CD4-positive, alpha-beta T cell (primary cell): ENCODE results near the gene ARPC1A. TPM values are rescaled to one million over a fixed set of nuclear protein-coding genes. Genes with fewer than 3 reads are reported as not detected.
A peak's percentile ranks its signal among the peaks of the same experiment; 100 is the strongest.

Experiments used
- ATAC-seq: fragments of 200-7000 bp; cut with Tn5 transposase; one replicate; pipeline ENCODE4 v1.10.0; 2022; ENCODE audit warnings: mild to moderate bottlenecking; ENCODE audit not compliant: poor library complexity
- CTCF ChIA-PET: fragments of 350-600 bp; sonication (Branson Sonifier 250); formaldehyde crosslinking; loops from one replicate; lab custom pipeline; 2021; ENCODE audit warnings: antibody characterized with exemption, inconsistent platforms; lab: Charles Lee
- POLR2A ChIA-PET: fragments of 350-600 bp; sonication (Branson Sonifier 250); formaldehyde crosslinking; loops from one replicate; lab custom pipeline; 2021; ENCODE audit warnings: antibody characterized with exemption, inconsistent platforms; lab: Charles Lee
- DNase-seq, 14 experiments: peaks; one replicate each; pipeline ENCODE4 v3.0.0-alpha.2; 2013 to 2020; ENCODE audit warnings: mixed read lengths in 2 of 14
- H3K27ac ChIP-seq, 2 donors: one replicate each; pipeline versions ENCODE4 v1.5.1 to v1.7.0; 2013; ENCODE audit warnings: low read length in 2 of 2, low read depth in 1 of 2, mild to moderate bottlenecking in 1 of 2
- H3K27me3 ChIP-seq, 2 experiments: 1 replicate in 1 of 2; 2 replicates in 1 of 2; pipeline versions ENCODE4 v1.6.1 to v1.7.0; 2013; ENCODE audit warnings: low read length in 2 of 2, control low read depth in 1 of 2, mild to moderate bottlenecking in 1 of 2, moderate library complexity in 1 of 2; ENCODE audit not compliant: insufficient read depth in 2 of 2, control insufficient read depth in 1 of 2
- H3K36me3 ChIP-seq: one replicate; pipeline ENCODE4 v1.6.1; 2013; ENCODE audit warnings: low read length, control low read depth; ENCODE audit not compliant: insufficient read depth
- H3K4me1 ChIP-seq: one replicate; pipeline ENCODE4 v1.6.1; 2013; ENCODE audit warnings: low read length, control low read depth; ENCODE audit not compliant: insufficient read depth
- H3K4me3 ChIP-seq: one replicate; pipeline ENCODE4 v1.5.1; 2013; ENCODE audit warnings: mild to moderate bottlenecking, low read length, moderate library complexity
- H3K9me3 ChIP-seq, 2 experiments: 1 replicate in 1 of 2; 2 replicates in 1 of 2; pipeline versions ENCODE4 v1.6.1 to v1.7.0; 2013; ENCODE audit warnings: low read length in 2 of 2, mild to moderate bottlenecking in 2 of 2, control low read depth in 1 of 2, moderate library complexity in 1 of 2; ENCODE audit not compliant: control insufficient read depth in 1 of 2, insufficient read depth in 1 of 2
- H3K27ac Mint-ChIP-seq: one replicate; pipeline ENCODE4 v1.8.0; 2020; ENCODE audit warnings: mixed read lengths
- H3K27me3 Mint-ChIP-seq: one replicate; pipeline ENCODE4 v1.8.0; 2021; ENCODE audit warnings: mixed read lengths
- H3K36me3 Mint-ChIP-seq: one replicate; pipeline ENCODE4 v1.8.0; 2021; ENCODE audit warnings: low read depth, mixed read lengths
- H3K4me1 Mint-ChIP-seq: one replicate; pipeline ENCODE4 v1.8.0; 2021; ENCODE audit warnings: low read depth, mixed read lengths
- H3K4me3 Mint-ChIP-seq: one replicate; pipeline ENCODE4 v1.8.0; 2020; ENCODE audit warnings: mild to moderate bottlenecking, mixed read lengths
- H3K9me3 Mint-ChIP-seq: one replicate; pipeline ENCODE4 v1.8.0; 2020; ENCODE audit warnings: mixed read lengths
- intact Hi-C, 2 experiments: fragments of 100-400 bp; cut with DNase I in 1 of 2; cut with micrococcal nuclease in 1 of 2; formaldehyde crosslinking; loops; one replicate each; pipeline versions ENCODE4 v1.15.1 to v1.9.0; 2023 to 2025; cut with DNase I, micrococcal nuclease
- total RNA-seq, 174 experiments: library from RNA in 2 of 174; stranded (reverse) in 2 of 174; gene quantifications; one replicate each; pipeline ENCODE4 v1.2.3 and lab custom pipeline; 2021 to 2026
- TF ChIP-seq, protein P1 (sequence below): fragments of 200-600 bp; IDR thresholded peaks from one replicate; pipeline ENCODE4 v1.8.0; 2022; ENCODE audit warnings: antibody characterized with exemption, mild to moderate bottlenecking

ARPC1A gene
- total RNA-seq, 2 experiments from 2014 or later, result 25.3 to 30.4 TPM

DNA sequence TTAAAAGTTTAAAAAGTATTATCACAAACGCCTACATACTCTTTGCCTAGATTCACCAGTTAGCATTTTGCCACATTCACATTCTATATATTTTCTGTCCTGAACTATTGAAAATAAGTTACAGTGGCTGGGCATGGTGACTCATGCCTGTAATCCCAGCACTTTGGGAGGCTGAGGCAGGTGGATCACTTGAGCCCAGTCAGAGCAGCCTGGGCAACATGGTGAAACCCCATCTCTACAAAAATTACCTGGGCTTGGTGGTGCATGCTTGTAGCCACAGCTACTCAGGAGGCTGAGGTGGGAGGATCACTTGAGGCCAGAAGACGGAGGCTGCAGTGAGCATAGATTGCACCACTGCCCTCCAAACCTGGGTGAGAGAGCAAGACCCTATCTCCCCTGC lies 5.3 kb downstream of the ARPC1A start:
- TF ChIP-seq, protein P1, sequence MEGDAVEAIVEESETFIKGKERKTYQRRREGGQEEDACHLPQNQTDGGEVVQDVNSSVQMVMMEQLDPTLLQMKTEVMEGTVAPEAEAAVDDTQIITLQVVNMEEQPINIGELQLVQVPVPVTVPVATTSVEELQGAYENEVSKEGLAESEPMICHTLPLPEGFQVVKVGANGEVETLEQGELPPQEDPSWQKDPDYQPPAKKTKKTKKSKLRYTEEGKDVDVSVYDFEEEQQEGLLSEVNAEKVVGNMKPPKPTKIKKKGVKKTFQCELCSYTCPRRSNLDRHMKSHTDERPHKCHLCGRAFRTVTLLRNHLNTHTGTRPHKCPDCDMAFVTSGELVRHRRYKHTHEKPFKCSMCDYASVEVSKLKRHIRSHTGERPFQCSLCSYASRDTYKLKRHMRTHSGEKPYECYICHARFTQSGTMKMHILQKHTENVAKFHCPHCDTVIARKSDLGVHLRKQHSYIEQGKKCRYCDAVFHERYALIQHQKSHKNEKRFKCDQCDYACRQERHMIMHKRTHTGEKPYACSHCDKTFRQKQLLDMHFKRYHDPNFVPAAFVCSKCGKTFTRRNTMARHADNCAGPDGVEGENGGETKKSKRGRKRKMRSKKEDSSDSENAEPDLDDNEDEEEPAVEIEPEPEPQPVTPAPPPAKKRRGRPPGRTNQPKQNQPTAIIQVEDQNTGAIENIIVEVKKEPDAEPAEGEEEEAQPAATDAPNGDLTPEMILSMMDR, result no peak
- Histone ChIP-seq H3K9me3 (no peaks in the 10 kb centered on the region), H3K27ac (no peak overlapping the region), H3K27me3 (no peaks in the 10 kb centered on the region), H3K36me3 (peaks cover 36% of the 10 kb centered on the region), H3K4me1 (peaks cover 34% of the 10 kb centered on the region), H3K4me3 (no peak overlapping the region)
- Mint-ChIP-seq H3K9me3 (no peaks in the 10 kb centered on the region), H3K4me1 (peaks cover 62% of the 10 kb centered on the region), H3K27me3 (no peaks in the 10 kb centered on the region), H3K4me3 (no peak overlapping the region), H3K36me3 (peaks cover 50% of the 10 kb centered on the region), H3K27ac (peak overlapping the region; percentile 39)
- DNase-seq (no peak), ATAC-seq (no peak)
- ChIA-PET POLR2A (no interaction called here), CTCF (no interaction called here)
- intact Hi-C loops, result no loop called here

DNA sequence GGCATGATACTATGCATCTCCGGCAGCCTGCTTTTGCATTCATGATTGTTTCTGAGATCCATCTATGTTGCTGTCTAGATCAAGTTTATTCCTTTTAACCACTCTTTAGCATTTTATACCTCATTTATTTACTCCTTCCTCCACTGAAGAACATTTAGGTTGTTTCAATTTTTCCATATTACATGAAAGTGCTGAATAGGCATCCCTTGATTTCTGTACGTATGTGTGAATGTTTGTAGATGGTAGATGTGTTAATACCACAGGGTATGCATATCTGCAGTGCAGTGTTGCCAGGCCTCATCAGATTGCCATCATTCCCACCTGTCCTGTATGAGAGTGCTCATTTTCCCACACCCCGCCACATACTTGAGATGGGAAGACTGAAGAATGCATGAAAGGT lies 13.9 kb downstream of the ARPC1A start:
- ChIA-PET POLR2A (no interaction called here), CTCF (no interaction called here)
- no peak overlapping the region for H3K27ac ChIP-seq
- no peaks in the 10 kb centered on the region for H3K4me1 ChIP-seq
- no peak overlapping the region for H3K4me3 Mint-ChIP-seq
- H3K4me3 ChIP-seq, result no peak overlapping the region
- DNase-seq (no peak), ATAC-seq (no peak)
- no peaks in the 10 kb centered on the region for H3K9me3 ChIP-seq
- TF ChIP-seq, protein P1, result no peak
- H3K36me3 Mint-ChIP-seq, result peaks cover 77% of the 10 kb centered on the region
- H3K27ac Mint-ChIP-seq, result no peak overlapping the region
- H3K27me3 ChIP-seq, result no peaks in the 10 kb centered on the region
- H3K4me1 Mint-ChIP-seq, result no peaks in the 10 kb centered on the region
- no peaks in the 10 kb centered on the region for H3K27me3 Mint-ChIP-seq
- H3K9me3 Mint-ChIP-seq, result no peaks in the 10 kb centered on the region
- peaks cover 87% of the 10 kb centered on the region for H3K36me3 ChIP-seq
- intact Hi-C loops, result no loop called here

DNA sequence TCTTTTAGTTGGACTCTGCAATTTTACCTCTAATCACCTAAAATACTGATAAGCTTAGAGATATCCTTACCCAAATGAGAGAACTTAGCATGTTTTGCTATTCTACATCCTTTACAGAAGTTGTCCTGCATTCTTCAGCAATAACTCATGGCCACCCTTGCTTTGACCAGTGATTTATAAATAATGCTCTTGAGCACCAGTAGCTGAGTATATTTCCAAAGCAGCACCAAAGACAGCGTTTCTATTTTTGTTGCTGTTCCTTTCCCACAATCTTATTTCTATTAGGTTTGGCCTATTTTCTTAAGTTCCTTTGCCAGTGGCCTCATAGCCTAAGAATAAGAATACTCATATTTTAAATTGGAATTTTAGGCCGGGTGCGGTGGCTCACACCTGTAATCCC lies 15.0 kb downstream of the ARPC1A start:
- no peak overlapping the region for H3K4me3 ChIP-seq
- H3K36me3 ChIP-seq, result peaks cover 90% of the 10 kb centered on the region
- TF ChIP-seq, protein P1, result no peak
- no peaks in the 10 kb centered on the region for H3K9me3 ChIP-seq
- no peak overlapping the region for H3K4me3 Mint-ChIP-seq
- CTCF ChIA-PET, result interaction anchor here (1.1 kb wide), 1 partner anchor 11 kb away, joined by 4 read pairs; no protein-coding TSS in a partner anchor
- DNase-seq (no peak), ATAC-seq (no peak)
- no peak overlapping the region for H3K27ac ChIP-seq
- H3K27ac Mint-ChIP-seq, result no peak overlapping the region
- H3K9me3 Mint-ChIP-seq, result no peaks in the 10 kb centered on the region
- no peaks in the 10 kb centered on the region for H3K4me1 Mint-ChIP-seq
- no peaks in the 10 kb centered on the region for H3K4me1 ChIP-seq
- no peaks in the 10 kb centered on the region for H3K27me3 Mint-ChIP-seq
- intact Hi-C loops, result no loop called here
- H3K36me3 Mint-ChIP-seq, result peaks cover 79% of the 10 kb centered on the region
- POLR2A ChIA-PET, result interaction anchor here (0.6 kb wide), 1 partner anchor 9 kb away, joined by 3 read pairs; no protein-coding TSS in a partner anchor
- H3K27me3 ChIP-seq, result no peaks in the 10 kb centered on the region
